H1 (cell line): ENCODE data around the gene TPRA1. TPM values are rescaled to one million over a fixed set of nuclear protein-coding genes. Genes with fewer than 3 reads are reported as not detected.

ENCODE experiments used
- CTCF ChIA-PET: fragments of 300-600 bp; sonication (Branson Sonifier 250); formaldehyde crosslinking; loops from one replicate; lab custom pipeline; 2021; ENCODE audit not compliant: partially characterized antibody; lab: Charles Lee
- POLR2A ChIA-PET: fragments of 300-600 bp; sonication (Branson Sonifier 250); formaldehyde crosslinking; loops from one replicate; lab custom pipeline; 2021; ENCODE audit warnings: inconsistent platforms; ENCODE audit not compliant: partially characterized antibody; lab: Charles Lee
- DNase-seq, 2 experiments: peaks; one replicate each; pipeline versions ENCODE4 v3.0.0 to v3.0.0-alpha.2; 2010 to 2022; ENCODE audit warnings: low spot score in 2 of 2, low read depth in 1 of 2, mixed read lengths in 1 of 2
- FAIRE-seq: peaks from 2 replicates; lab custom pipeline; 2011; peaks lifted over from hg19 to GRCh38; lab: Jason Lieb, UNC
- H2AFZ ChIP-seq: 2 replicates; pipeline ENCODE4 v1.8.1; 2012; ENCODE audit warnings: low read length, inconsistent platforms
- H2AK5ac ChIP-seq: 2 replicates; pipeline ENCODE4 v1.6.1; 2013; ENCODE audit warnings: low read depth, low read length
- H2BK120ac ChIP-seq: replicated peaks from 2 replicates; pipeline ENCODE3; 2013; ENCODE audit warnings: low read depth, low read length, inconsistent platforms
- H2BK12ac ChIP-seq: 2 replicates; pipeline ENCODE4 v1.6.1; 2013; ENCODE audit warnings: low read depth, low read length
- H2BK15ac ChIP-seq: 2 replicates; pipeline ENCODE4 v1.6.1; 2013; ENCODE audit warnings: low read length
- H2BK20ac ChIP-seq: 2 replicates; pipeline ENCODE4 v1.6.1; 2013; ENCODE audit warnings: low read length
- H2BK5ac ChIP-seq: 2 replicates; pipeline ENCODE4 v1.6.1; 2013; ENCODE audit warnings: low read depth, low read length
- H3K14ac ChIP-seq: 2 replicates; pipeline ENCODE4 v1.6.1; 2013; ENCODE audit warnings: inconsistent platforms; ENCODE audit not compliant: insufficient read length
- H3K18ac ChIP-seq: 2 replicates; pipeline ENCODE4 v1.6.1; 2013; ENCODE audit warnings: low read length; ENCODE audit errors: extremely low read depth
- H3K23ac ChIP-seq: 2 replicates; pipeline ENCODE4 v1.6.1; 2013; ENCODE audit warnings: inconsistent platforms; ENCODE audit not compliant: insufficient read length
- H3K23me2 ChIP-seq: 2 replicates; pipeline ENCODE4 v1.6.1; 2013; ENCODE audit warnings: low read depth, low read length
- H3K27ac ChIP-seq: 2 replicates; pipeline ENCODE4 v1.6.1; 2011; ENCODE audit warnings: low read depth, low read length, inconsistent platforms
- H3K27me3 ChIP-seq, 4 experiments: replicated peaks in 1 of 4; 1 replicate in 1 of 4; 2 replicates in 3 of 4; pipeline versions ENCODE4 v1.6.1 to v1.8.1; 2011 to 2013; ENCODE audit warnings: low read length in 3 of 4, mild to moderate bottlenecking in 3 of 4, inconsistent platforms in 2 of 4, mixed read lengths in 2 of 4, moderate library complexity in 1 of 4; ENCODE audit not compliant: control insufficient read depth in 3 of 4, insufficient read depth in 3 of 4; ENCODE audit errors: extremely low read depth in 1 of 4
- H3K36me3 ChIP-seq, 4 experiments: 2 replicates each; pipeline versions ENCODE4 v1.6.1 to v1.8.1; 2011 to 2013; ENCODE audit warnings: mild to moderate bottlenecking in 4 of 4, low read length in 3 of 4, moderate library complexity in 2 of 4, control low read depth in 1 of 4, inconsistent platforms in 1 of 4; ENCODE audit not compliant: insufficient read depth in 4 of 4, control insufficient read depth in 2 of 4
- H3K4ac ChIP-seq: replicated peaks from 2 replicates; pipeline ENCODE3; 2013; ENCODE audit warnings: low read length, low read depth, mixed read lengths, inconsistent platforms; ENCODE audit not compliant: insufficient read length
- H3K4me1 ChIP-seq, 4 experiments: replicated peaks in 1 of 4; 1 replicate in 1 of 4; 2 replicates in 3 of 4; pipeline versions ENCODE4 v1.6.1 to v1.8.1; 2011 to 2013; ENCODE audit warnings: low read length in 3 of 4, inconsistent platforms in 2 of 4, mixed read lengths in 1 of 4; ENCODE audit not compliant: insufficient read depth in 4 of 4, control insufficient read depth in 3 of 4
- H3K4me2 ChIP-seq, 2 experiments: 2 replicates each; pipeline versions ENCODE4 v1.6.1 to v1.8.1; 2011 to 2013; ENCODE audit warnings: low read depth in 2 of 2, low read length in 2 of 2, control low read depth in 1 of 2, inconsistent platforms in 1 of 2, mild to moderate bottlenecking in 1 of 2; ENCODE audit not compliant: insufficient read depth in 1 of 2
- H3K4me3 ChIP-seq, 4 experiments: fragments of 200-600, 300-600 bp in 1 of 4; sonication (generic), shearing (Covaris generic), sonication (Bioruptor Twin) in 1 of 4; 2 replicates each; pipeline versions ENCODE4 v1.5.1 to v1.8.1; 2011 to 2016; ENCODE audit warnings: low read length in 4 of 4, low read depth in 3 of 4, control low read depth in 2 of 4, inconsistent platforms in 2 of 4, mild to moderate bottlenecking in 2 of 4, mixed read lengths in 1 of 4, moderate library complexity in 1 of 4; ENCODE audit not compliant: insufficient read depth in 2 of 4; ENCODE audit errors: extremely low read depth in 1 of 4
- H3K56ac ChIP-seq: replicated peaks from 2 replicates; pipeline ENCODE3; 2013; ENCODE audit warnings: low read depth, mild to moderate bottlenecking, mixed read lengths, low read length, inconsistent platforms; ENCODE audit not compliant: insufficient read length
- H3K79me1 ChIP-seq: 2 replicates; pipeline ENCODE4 v1.6.1; 2013; ENCODE audit warnings: low read depth, low read length, control low read depth
- H3K79me2 ChIP-seq, 2 experiments: 2 replicates each; pipeline versions ENCODE4 v1.6.1 to v1.8.1; 2012 to 2013; ENCODE audit warnings: low read length in 2 of 2, mild to moderate bottlenecking in 2 of 2, inconsistent platforms in 1 of 2; ENCODE audit not compliant: insufficient read depth in 2 of 2, control insufficient read depth in 1 of 2
- H3K9ac ChIP-seq, 4 experiments: replicated peaks in 1 of 4; 1 replicate in 1 of 4; 2 replicates in 3 of 4; pipeline versions ENCODE4 v1.6.1 to v1.8.1; 2011 to 2013; ENCODE audit warnings: low read depth in 3 of 4, low read length in 3 of 4, control low read depth in 2 of 4, mild to moderate bottlenecking in 2 of 4, moderate library complexity in 2 of 4, inconsistent platforms in 1 of 4; ENCODE audit errors: extremely low read depth in 1 of 4
- H3K9me3 ChIP-seq, 2 experiments: 2 replicates each; pipeline versions ENCODE4 v1.6.1 to v1.8.1; 2012 to 2013; ENCODE audit warnings: mild to moderate bottlenecking in 2 of 2, moderate library complexity in 2 of 2, control low read depth in 1 of 2, inconsistent platforms in 1 of 2, low read depth in 1 of 2, low read length in 1 of 2, mixed read lengths in 1 of 2; ENCODE audit not compliant: insufficient read depth in 2 of 2
- H4K20me1 ChIP-seq, 2 experiments: replicated peaks in 1 of 2; 2 replicates each; pipeline versions ENCODE3 to v1.8.1; 2011 to 2013; ENCODE audit warnings: inconsistent platforms in 2 of 2, low read length in 2 of 2, mild to moderate bottlenecking in 1 of 2; ENCODE audit not compliant: insufficient read depth in 2 of 2, control insufficient read depth in 1 of 2
- H4K5ac ChIP-seq: 2 replicates; pipeline ENCODE4 v1.6.1; 2013; ENCODE audit warnings: low read length, low read depth, mixed read lengths, inconsistent platforms; ENCODE audit not compliant: insufficient read length
- H4K8ac ChIP-seq: 2 replicates; pipeline ENCODE4 v1.8.0; 2013; ENCODE audit warnings: mild to moderate bottlenecking, moderate library complexity, low read length, inconsistent platforms; ENCODE audit not compliant: insufficient read depth; ENCODE audit errors: extremely low read depth
- H4K91ac ChIP-seq: replicated peaks from 2 replicates; pipeline ENCODE3; 2013; ENCODE audit warnings: low read length, mixed read lengths, inconsistent platforms; ENCODE audit not compliant: insufficient read length
- CBX5 ChIP-seq: fragments of 300-800, 300-1000 bp; sonication (generic); IDR thresholded peaks from 2 replicates; pipeline ENCODE4 v1.7.1; 2016; ENCODE audit warnings: antibody characterized with exemption, low read length, low read depth
- EP300 ChIP-seq, 2 experiments: IDR thresholded peaks; 1 replicate in 1 of 2; 2 replicates in 1 of 2; pipeline ENCODE4 v1.6.1; 2011 to 2012; ENCODE audit warnings: low read depth in 2 of 2, low read length in 2 of 2, mild to moderate bottlenecking in 2 of 2, borderline replicate concordance in 1 of 2, inconsistent platforms in 1 of 2, moderate library complexity in 1 of 2
- EZH2 ChIP-seq: fragments of 200-600 bp; sonication (generic); IDR thresholded peaks from 2 replicates; pipeline ENCODE4 v1.7.1; 2012; ENCODE audit warnings: low read depth, mild to moderate bottlenecking, moderate library complexity, low read length, inconsistent platforms; ENCODE audit not compliant: severe bottlenecking
- FOSL1 ChIP-seq: IDR thresholded peaks from 2 replicates; pipeline ENCODE4 v1.6.1; 2011; ENCODE audit warnings: mild to moderate bottlenecking, low read depth, low read length, moderate library complexity; ENCODE audit not compliant: insufficient read depth
- KDM4A ChIP-seq: IDR thresholded peaks from one replicate; pipeline ENCODE4 v1.7.1; 2012; ENCODE audit warnings: low read depth, mild to moderate bottlenecking, moderate library complexity, low read length, inconsistent platforms; ENCODE audit not compliant: severe bottlenecking
- KDM5A ChIP-seq: fragments of 200-600 bp; IDR thresholded peaks from 2 replicates; pipeline ENCODE4 v1.7.1; 2012; ENCODE audit warnings: mild to moderate bottlenecking, low read length, inconsistent platforms, mixed read lengths
- MAFK ChIP-seq: IDR thresholded peaks from 2 replicates; pipeline ENCODE4 v1.6.1; 2012; ENCODE audit warnings: low read depth, mild to moderate bottlenecking, improper control_type of control experiment, low read length
- NRF1 ChIP-seq: IDR thresholded peaks from 2 replicates; pipeline ENCODE4 v1.6.1; 2011; ENCODE audit warnings: mild to moderate bottlenecking, low read depth, low read length, improper control_type of control experiment
- PHF8 ChIP-seq: fragments of 200-600 bp; sonication (generic); conservative IDR thresholded peaks from 2 replicates; pipeline ENCODE4 v1.7.1; 2012; ENCODE audit warnings: low read depth, mild to moderate bottlenecking, inconsistent platforms, low read length, moderate library complexity
- POLR2AphosphoS5 ChIP-seq: IDR thresholded peaks from 2 replicates; pipeline ENCODE4 v1.6.1; 2011; ENCODE audit warnings: low read depth, low read length
- RFX5 ChIP-seq: IDR thresholded peaks from 2 replicates; pipeline ENCODE4 v1.6.1; 2011; ENCODE audit warnings: low read depth, low read length, improper control_type of control experiment, borderline replicate concordance
- SIN3A ChIP-seq, 2 experiments: IDR thresholded peaks in 1 of 2; conservative IDR thresholded peaks in 1 of 2; 2 replicates each; pipeline ENCODE4 v1.6.1; 2011 to 2012; ENCODE audit warnings: low read length in 2 of 2, improper control_type of control experiment in 1 of 2, low read depth in 1 of 2, mild to moderate bottlenecking in 1 of 2
- WGBS, 2 experiments: shearing (Covaris generic) in 1 of 2; methylation state at CpG; one replicate each; pipeline versions ENCODE4 v1.1.6 to v1.1.7; 2013 to 2015; ENCODE audit warnings: low lambda C conversion rate in 2 of 2, mixed read lengths in 2 of 2, inconsistent platforms in 1 of 2, low coverage in 1 of 2, missing lambda C conversion rate in 1 of 2; ENCODE audit not compliant: insufficient replicate concordance in 2 of 2, insufficient coverage in 1 of 2, insufficient read length in 1 of 2; ENCODE audit errors: extremely low coverage in 1 of 2, missing lambda C conversion rate in 1 of 2; 5-methylcytosine and 5-hydroxymethylcytosine counted together
- polyA plus RNA-seq, 7 experiments: library from polyadenylated mRNA; depleted of rRNA in 3 of 7; stranded (reverse) in 5 of 7; unstranded in 2 of 7; fragments of >200 nt in 5 of 7; fragments of 200-250 nt in 2 of 7; gene quantifications; 1 replicate in 5 of 7; 2 replicates in 1 of 7; 4 replicates in 1 of 7; pipeline versions ENCODE4 v1.2.1 to v1.2.3, GENCODE V29; 2011 to 2013; ENCODE audit warnings: missing spikeins in 2 of 7, mixed read lengths in 2 of 7
- total RNA-seq: library from RNA; stranded (reverse); fragmentation: NEBNext Ultra II Directional; extraction: Animal tissue kit (Norgen Biotek cat#: 25700); gene quantifications from 2 replicates; pipeline ENCODE4 v1.2.1, GENCODE V29; 2021

Gene TPRA1
- total and polyA plus RNA-seq, 2 of the 8 experiments (the other 6 are each of a cell fraction or from before 2014, with no cell fraction given) = 18.8 to 38.5 TPM

- H4K20me1 ChIP-seq = no peaks in the 10 kb centered on the region
- H3K4ac ChIP-seq = no peak overlapping the region
- H4K91ac ChIP-seq = no peak overlapping the region
- no peak overlapping the region; the same call in 1 of the 2 replicates for H2BK12ac ChIP-seq
- no peak overlapping the region for H3K27ac ChIP-seq
- H2AFZ ChIP-seq = no peak overlapping the region
- H2BK15ac ChIP-seq = no peak overlapping the region
- no peak overlapping the region for H4K8ac ChIP-seq
- H3K9ac ChIP-seq = no peak overlapping the region
- H3K79me1 ChIP-seq = no peaks in the 10 kb centered on the region
- no peaks in the 10 kb centered on the region for H3K4me1 ChIP-seq
- no peak overlapping the region for H4K5ac ChIP-seq
- no peak overlapping the region for H3K56ac ChIP-seq
- no peaks in the 10 kb centered on the region for H3K27me3 ChIP-seq
- no peaks in the 10 kb centered on the region for H3K23me2 ChIP-seq
- H3K4me2 ChIP-seq = no peak overlapping the region
- H3K4me3 ChIP-seq = no peak overlapping the region
- DNase-seq (no peak), FAIRE-seq (no peak)
- H2BK20ac ChIP-seq = no peak overlapping the region
- ChIA-PET POLR2A (no interaction called here), CTCF (no interaction called here)
- H3K79me2 ChIP-seq = no peaks in the 10 kb centered on the region
- no peak overlapping the region for H2BK120ac ChIP-seq
- no peak overlapping the region for H3K23ac ChIP-seq
- H2BK5ac ChIP-seq = no peak overlapping the region
- no peak overlapping the region for H3K18ac ChIP-seq
- peak overlapping the region; percentile 45; the same call in 1 of the 2 replicates for H2AK5ac ChIP-seq
- H3K36me3 ChIP-seq = no peaks in the 10 kb centered on the region
- H3K9me3 ChIP-seq = 0 out of 4 replicates have a peak, but pooled peaks cover 0 to 2% of the 10 kb centered on the region in 2 experiments
- H3K14ac ChIP-seq = no peak overlapping the region
- WGBS, 2 experiments = 86% methylated on average over 11 of the region's 11 CpGs; no CpG with 5 or more reads in 1 of the 2 experiments
- TF ChIP-seq CBX5 = no peak
- no peak for TF ChIP-seq KDM5A
- TF ChIP-seq EP300 (IDR thresholded peaks at IDR 0.05; ENCODE audit: borderline replicate concordance in 1 of 2, low read depth in 2 of 2, low read length in 2 of 2) = no peak
- no peak for TF ChIP-seq PHF8
- TF ChIP-seq SIN3A (conservative IDR thresholded peaks at IDR 0.05 in 1 of 2, IDR thresholded peaks at IDR 0.05 in 1 of 2; ENCODE audit: low read depth in 1 of 2, low read length in 2 of 2) = no peak
- no peak for TF ChIP-seq MAFK
- TF ChIP-seq KDM4A = no peak
- no peak for TF ChIP-seq RFX5
- TF ChIP-seq POLR2AphosphoS5 = no peak
- no peak for TF ChIP-seq EZH2
- no peak for TF ChIP-seq NRF1
- no peak for TF ChIP-seq FOSL1
Measured at GRCh38 chr3:127525373-127525772, 65.2 kb downstream of the TPRA1 start.
